HG03520 (cell line): Measurements from ENCODE around the gene OR2V1.
"Not testable (repeated sequence)": the region's sequence is repeated elsewhere in the genome, so short reads cannot be mapped to it uniquely, and the experiment has no call there.

Experiments
- ATAC-seq: cut with Tn5 transposase; IDR thresholded peaks from one replicate; pipeline ENCODE4 v1.9.1; 2021; ENCODE audit warnings: mild to moderate bottlenecking, moderate library complexity; ENCODE audit not compliant: unreplicated experiment

Gene OR2V1

DNA sequence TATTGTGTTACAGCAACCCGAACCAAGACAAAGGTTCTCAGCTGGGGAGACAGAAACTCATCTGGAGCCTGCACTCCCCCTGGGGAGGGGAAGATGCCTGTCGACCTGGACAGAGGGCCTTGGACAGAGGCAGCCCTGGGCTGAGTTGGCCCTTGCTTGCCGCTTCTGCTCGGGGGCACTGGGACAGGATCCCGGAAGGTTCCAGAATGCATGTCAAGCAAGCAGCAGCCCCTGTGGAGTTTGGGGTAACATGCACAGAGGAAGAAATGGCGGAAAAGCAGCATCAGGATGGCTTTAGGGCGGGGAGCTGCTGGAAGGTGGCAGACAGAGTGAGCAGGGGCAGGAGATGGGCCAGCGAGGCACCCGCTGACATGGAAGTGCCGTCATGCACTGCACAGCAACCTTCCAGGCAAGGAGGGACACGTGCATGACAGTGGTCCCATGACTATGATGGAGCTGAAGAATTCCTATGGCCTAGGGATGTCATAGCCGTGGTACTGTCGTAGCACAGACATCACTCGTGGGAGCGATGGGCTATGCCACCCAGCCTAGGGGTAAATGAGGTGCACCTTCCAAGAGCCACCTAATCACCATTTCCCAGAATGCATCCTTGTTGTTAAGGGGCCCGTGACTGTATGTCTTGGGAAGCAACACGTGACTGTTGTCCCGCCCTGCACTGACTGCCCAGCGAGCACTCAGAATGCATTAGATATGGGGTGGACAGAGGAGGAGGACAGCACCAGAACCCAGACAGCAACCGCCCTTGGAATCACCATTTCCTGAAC lies 26.2 kb downstream of the OR2V1 start:
- not testable (repeated sequence) for ATAC-seq

DNA sequence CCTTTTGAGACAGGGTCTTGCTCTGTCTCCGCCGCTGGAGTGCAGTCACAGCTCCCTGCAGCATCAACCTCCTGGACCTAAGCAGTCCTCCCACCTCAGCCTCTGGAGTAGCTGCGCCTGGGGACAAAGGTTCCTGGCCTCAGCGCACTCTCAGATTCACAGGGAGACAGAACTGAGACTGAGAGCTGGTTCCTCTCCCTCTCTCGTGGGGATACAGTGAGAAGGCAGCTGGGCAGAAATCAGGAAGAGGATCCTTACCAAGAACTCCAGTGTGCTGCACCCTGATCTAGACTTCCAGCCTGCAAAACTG lies 26.8 kb downstream of the OR2V1 start:
- not testable (repeated sequence) for ATAC-seq

DNA sequence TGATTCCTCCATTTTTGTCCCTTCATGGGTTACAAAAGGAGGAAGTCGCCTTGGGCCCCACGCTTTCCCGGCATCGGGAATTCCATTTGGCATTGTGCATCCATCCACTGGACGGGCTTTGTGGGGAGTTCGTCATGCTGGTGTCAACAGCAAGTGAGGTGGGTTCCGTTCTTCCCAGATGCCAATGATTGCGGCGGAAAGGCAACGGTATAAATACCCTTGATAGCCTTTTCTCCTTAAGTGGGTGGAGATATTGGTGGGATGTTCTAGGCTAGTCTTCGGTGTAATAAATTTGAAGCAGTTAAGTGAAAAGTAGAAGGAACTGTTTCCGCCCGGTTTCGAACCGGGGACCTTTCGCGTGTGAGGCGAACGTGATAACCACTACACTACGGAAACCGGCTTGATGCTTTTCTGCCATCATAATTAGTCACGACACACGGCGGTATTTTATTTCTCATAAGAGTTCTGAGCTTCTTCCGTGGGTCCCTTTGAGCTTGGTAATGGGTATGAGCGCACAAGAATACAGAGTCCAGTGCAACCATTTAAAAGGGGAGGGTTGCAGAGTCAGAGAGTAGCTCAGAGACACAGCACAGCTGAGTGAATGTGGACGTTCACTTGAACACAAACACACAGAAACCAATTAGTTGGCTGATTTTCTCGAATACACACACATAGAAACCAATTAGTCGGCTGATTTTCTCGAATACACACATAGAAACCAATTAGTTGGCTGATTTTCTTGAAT lies 28.9 kb downstream of the OR2V1 start:
- ATAC-seq, result not testable (repeated sequence)

DNA sequence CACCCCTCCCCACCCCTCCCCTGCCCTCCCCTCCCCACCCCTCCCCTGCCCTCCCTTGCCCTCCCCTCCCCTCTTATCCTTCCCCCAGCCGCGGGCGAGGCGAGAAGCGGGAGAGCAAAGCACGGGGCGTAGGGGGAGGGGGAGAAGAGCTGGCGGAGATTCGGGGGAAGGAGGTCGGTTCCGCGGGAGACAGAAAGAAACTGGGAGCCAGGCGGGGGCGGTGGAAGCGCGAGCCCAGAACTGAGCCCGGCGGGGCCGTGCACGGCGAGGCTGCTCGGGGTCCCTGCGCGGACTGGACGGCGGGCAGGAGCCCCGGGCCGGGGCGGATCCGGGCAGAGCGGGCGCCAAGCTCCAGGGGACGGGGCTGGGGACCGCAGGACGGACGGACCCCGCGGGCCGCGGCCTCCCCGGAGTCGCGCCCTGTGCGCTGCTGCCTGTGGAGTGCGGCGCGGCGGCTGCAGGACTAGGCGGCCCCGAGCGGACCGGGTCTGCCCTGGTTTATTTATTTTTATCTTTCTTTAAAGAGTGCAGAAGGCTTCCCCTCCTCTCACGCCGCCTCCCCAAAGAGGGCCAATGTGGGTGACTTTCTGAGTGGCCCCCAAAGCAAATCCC lies 29.8 kb downstream of the OR2V1 start:
- not testable (repeated sequence) for ATAC-seq

DNA sequence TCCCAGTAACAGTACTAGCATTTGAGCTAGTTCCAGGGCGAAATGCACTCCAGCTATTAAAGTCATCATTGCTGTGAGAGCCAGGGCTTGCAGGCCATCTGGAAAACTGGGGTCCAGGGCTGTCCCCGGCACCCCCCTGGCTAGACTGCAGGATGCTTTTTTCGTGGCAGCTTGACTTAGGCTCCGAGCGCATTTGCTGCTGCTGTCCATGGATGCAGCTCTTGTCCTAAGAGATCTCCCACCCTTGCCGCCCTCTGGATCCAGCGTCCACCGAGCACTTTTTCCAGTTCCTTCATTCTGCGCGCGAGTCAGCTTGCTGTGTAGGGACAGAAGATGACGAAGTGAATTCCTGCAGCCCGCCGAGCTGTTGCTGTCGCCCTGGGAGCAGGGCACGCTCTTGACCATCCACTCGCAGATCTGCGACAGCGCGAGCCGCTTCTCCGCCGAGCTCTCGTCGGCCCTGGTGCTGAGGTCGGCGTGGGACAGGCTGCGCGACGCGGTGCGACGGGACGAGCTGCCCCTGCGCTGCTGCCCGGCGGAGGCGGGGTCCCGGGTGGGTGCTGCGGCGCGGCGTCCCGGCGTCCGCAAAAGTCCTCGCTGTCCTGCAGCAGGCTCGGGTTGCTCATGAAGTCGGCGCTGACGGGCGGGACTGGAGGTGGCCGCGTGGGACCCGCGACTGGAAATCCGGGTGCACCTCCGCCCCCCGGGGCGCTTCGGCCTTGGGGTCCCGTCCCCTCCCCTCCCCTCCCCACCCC lies 30.7 kb downstream of the OR2V1 start:
- ATAC-seq, result no peak

DNA sequence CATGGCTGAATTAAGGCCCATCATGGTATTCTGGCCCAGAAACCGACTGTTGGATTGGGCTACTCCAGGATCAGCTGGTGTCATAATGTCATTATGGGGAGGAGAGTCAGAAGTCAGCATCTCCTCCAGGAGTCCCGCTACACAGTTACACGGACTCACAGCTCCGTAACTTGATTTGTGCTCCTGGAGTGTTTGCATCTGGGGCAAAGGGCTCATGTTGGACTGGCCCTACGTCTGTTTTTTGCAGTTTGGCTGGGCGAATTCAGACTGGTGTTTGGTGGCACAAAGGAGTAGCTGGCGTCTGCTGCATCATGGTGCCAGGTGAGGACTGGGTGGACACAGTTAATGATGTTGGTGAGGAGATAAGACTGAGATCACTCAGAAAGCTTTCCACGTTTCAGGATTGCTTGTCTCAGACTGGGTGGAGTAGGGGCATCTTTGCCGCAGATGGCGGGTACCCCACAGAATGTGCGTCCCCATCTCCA lies 31.3 kb downstream of the OR2V1 start:
- no peak for ATAC-seq

DNA sequence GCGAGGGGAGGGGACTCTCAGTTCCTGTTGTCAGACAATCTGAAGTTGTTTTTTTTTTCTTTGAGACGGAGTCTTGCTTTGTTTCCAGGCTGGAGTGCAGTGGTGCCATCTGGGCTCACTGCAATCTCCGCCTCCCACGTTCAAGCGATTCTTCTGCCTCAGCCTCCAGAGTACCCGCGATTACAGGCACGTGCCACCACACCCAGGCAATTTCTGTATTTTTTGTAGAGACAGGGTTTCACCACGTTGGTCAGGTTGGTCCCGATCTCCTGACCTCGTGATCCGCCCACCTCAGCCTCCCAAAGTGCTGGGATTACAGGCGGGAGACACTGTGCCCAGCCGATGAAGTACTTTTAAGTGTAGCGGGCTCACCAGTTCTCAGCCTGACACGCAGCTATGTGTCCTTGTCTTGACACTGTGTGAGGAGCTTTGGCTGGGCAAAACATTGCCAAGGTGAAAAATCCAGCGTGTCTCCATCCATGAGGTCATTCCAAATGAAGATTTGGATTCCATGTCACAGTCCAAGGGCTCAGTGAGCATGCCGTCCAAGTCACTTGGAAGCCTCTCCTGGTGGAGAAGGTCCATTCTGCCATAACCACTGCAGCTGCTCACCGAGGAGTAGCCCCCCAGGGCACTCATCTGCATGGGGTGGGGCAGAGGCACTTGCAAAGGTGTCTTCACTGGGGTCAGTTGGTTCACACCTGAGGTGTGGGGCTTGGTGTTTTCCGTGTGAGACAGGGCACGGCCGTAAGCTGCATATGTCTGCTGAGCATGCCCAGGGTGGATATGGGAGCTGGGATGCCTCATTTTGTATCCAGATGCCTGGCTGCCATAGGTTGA lies 32.0 kb downstream of the OR2V1 start:
- no peak for ATAC-seq

DNA sequence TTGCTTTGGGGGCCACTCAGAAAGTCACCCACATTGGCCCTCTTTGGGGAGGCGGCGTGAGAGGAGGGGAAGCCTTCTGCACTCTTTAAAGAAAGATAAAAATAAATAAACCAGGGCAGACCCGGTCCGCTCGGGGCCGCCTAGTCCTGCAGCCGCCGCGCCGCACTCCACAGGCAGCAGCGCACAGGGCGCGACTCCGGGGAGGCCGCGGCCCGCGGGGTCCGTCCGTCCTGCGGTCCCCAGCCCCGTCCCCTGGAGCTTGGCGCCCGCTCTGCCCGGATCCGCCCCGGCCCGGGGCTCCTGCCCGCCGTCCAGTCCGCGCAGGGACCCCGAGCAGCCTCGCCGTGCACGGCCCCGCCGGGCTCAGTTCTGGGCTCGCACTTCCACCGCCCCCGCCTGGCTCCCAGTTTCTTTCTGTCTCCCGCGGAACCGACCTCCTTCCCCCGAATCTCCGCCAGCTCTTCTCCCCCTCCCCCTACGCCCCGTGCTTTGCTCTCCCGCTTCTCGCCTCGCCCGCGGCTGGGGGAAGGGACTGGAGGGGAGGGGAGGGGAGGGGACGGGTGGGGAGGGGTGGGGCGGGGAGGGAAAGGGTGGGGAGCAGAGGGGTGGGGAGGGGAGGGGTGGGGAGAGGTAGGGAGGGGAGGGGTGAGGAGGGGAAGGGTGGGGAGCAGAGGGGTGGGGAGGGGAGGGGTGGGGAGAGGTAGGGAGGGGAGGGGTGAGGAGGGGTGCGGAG lies 33.0 kb downstream of the OR2V1 start:
- ATAC-seq, result not testable (repeated sequence)

DNA sequence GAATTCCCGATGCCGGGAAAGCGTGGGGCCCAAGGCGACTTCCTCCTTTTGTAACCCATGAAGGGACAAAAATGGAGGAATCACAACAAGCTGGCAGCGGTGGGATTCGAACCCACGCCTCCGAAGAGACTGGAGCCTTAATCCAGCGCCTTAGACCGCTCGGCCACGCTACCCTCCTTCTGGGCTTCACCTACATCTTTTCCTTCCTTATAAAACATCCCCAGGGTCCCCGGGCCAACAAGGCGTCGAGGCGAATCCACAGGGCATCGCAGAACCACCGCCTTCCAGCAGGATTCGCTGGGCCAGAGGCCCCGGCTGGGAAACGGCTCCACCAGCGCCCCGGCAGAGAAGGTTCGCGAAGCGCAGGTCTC lies 33.6 kb downstream of the OR2V1 start:
- not testable (repeated sequence) for ATAC-seq

DNA sequence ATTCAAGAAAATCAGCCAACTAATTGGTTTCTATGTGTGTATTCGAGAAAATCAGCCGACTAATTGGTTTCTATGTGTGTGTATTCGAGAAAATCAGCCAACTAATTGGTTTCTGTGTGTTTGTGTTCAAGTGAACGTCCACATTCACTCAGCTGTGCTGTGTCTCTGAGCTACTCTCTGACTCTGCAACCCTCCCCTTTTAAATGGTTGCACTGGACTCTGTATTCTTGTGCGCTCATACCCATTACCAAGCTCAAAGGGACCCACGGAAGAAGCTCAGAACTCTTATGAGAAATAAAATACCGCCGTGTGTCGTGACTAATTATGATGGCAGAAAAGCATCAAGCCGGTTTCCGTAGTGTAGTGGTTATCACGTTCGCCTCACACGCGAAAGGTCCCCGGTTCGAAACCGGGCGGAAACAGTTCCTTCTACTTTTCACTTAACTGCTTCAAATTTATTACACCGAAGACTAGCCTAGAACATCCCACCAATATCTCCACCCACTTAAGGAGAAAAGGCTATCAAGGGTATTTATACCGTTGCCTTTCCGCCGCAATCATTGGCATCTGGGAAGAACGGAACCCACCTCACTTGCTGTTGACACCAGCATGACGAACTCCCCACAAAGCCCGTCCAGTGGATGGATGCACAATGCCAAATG lies 34.1 kb downstream of the OR2V1 start:
- not testable (repeated sequence) for ATAC-seq

DNA sequence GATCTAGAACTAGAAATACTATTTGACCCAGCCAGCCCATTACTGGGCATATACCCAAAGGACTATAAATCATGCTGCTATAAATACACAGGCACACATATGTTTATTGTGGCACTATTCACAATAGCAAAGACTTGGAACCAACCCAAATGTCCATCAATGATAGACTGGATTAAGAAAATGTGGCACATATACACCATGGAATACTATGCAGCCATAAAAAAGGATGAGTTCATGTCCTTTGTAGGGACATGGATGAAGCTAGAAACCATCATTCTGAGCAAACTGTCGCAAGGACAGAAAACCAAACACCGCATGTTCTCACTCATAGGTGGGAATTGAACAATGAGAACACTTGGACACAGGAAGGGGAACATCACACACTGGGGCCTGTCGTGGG lies 35.8 kb downstream of the OR2V1 start:
- ATAC-seq, result not testable (repeated sequence)

DNA sequence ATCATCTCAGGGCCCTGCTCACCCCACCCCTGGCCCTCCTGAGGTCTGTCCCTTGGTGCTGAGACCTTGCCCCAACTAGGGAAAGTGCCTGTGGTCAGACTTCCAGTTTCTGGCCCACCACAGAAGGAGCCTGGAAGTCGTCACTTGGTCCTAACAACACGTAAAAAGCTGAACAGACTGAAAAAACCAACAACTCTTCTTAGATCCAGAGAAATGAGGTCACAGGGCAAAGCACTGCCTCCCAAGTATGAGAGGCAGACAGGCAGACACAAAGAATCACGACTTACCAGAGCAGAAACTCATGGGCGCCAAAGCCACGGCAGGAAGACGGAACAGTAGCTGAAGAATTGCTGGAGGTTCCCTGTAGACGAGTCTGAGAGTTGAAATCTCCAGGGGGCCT lies 38.5 kb downstream of the OR2V1 start:
- no peak for ATAC-seq

DNA sequence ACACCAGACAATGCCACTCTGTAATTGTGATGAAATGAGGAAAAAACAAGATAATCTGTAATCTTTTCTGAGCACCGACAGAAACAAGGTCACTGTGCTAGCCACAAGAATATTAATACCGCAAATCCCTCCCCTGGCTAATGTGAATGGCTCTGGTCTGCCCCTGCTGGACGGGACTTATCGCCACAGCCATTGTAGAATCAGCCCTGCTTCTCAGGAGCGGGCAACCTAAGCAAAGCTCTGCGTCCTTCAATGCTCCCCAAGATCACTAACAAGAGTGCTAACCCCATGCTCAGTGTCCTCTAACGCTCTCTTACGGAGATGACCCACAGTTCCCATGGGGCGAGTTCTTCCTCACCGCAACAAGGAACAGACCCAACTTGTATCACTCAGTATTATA lies 42.7 kb downstream of the OR2V1 start:
- ATAC-seq, result no peak

DNA sequence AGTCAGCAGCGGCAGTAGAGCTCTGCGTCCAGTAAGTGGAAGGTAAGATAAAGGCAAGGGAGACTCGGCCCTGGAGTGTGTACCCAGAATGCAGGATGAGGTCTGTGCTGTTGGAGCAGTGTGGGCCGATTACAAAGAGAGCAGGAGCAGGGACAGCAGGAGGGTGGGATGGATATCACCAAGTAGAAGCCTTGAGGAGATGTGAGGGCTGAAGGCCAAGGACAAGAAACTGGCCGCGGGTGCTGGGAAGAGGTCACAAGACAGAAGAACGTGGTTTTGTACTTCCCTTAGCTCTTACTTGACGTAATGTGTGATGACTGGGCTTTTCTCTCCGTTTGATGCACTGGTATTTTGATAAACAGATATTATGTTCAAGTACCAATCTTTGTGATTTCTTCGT lies 43.7 kb downstream of the OR2V1 start:
- no peak for ATAC-seq

DNA sequence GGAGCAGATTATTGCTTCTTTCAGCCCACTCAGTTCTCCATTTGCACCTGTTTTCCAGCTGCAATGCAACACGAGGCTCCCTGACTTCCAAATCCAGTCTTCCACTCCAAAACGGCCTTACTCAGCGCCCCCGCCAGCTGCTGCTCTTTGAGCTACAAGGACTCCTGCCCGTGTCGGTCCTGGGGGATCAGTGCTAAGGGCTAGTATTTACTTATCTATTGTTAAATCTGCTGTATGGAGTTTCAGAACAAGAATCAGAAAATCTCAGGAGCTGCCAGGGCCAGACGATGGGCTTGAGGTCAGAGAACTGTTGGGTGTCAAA lies 44.1 kb downstream of the OR2V1 start:
- ATAC-seq, result no peak

DNA sequence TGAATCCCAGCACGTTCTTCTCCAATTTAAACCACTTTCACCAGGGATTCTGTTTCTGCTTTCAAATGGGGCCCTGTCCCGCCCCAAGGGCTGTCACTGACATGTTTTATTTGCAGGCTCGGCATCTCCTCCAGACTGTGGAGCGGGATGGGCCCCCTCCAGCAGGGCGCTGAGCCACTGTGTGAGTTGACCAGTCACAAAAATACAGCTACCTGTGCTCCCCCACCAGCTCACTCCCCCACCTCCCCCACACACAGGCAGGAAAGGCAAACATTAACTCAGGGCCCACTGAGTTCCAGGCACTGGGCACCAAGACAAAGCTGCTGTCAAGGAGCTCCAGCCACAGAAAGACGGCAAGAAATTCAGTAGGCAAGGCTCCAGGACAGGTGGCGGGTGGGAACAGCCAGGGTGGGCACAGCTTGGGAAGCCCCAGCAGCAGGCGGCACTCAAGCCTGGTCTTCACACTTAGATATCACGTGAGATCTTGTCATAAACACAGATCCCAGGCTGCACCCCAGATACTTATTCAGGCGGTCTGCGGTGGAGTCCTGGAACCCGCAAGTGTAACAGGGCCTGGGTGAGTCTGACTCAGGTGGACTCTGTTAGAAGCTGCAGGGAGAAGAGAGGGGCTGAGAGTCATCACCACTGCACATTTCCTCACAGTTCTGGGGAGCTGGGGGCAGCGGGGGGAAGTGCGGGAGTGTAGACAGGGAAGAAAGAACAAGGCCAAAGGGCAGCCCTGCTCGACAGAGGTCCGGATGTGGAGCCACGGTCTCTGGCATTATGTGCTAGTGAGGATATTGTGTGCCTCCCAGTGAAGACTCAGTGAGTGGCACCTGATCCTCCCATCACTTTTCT lies 44.7 kb downstream of the OR2V1 start:
- no peak for ATAC-seq

DNA sequence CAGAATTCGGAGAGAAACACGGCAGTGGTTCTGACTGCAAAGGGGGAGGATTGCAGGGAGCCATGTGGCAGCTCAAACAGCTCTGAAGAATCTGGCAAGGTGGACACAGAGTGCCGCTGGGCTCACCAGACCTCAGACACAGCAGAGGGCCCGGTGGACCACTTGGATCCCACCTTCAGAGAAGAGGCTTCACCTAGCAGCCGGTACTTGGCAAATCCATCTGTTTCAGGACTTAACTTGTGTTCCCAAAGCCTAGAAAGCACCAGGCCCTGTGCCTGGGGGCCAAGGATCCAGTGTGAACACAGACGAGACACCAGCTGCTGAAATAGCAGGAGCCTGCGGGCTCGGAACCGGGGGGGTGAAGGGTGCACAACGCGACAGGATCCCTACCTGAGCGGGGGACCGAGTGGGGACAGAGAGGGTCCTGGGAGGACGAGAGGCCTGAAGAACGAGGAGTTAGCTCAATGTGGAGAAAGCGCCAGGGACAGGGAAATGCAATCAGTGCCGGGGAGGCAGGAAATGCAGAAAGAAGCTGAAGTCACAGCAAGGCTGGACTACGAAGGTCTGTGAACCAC lies 46.3 kb downstream of the OR2V1 start:
- no peak for ATAC-seq

DNA sequence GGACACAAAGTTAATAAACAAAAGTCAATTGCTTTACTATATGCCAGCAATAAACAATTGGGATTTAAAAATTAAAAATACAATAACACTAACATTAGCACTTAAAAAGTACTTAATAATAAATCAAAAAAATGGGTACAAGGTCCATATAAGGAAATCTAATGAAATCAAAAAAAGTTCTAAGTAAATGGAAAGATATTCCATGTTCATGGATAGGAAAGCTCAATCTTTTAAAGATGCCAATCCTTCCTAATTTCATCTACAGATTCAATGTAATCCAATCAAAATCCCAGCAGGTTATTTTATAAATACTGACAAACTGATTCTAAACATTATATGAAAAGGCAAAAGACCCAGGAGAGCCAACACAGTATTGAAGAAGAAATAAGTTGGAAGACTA lies 49.0 kb downstream of the OR2V1 start:
- no peak for ATAC-seq
